MCF 10A (cell line): ENCODE results near the gene C20orf144. TPM values are rescaled to one million over a fixed set of nuclear protein-coding genes. Genes with fewer than 3 reads are reported as not detected.

ENCODE experiments used
- BruUV-seq: library from RNA; stranded (reverse); fragments of 400-500 nt; replicated peaks from 2 replicates; lab custom pipeline; 2021; lab: Mats Ljungman, UMichigan
- CTCF ChIA-PET: fragments of 300-600 bp; sonication (Branson Sonifier 250); formaldehyde crosslinking; extraction: SDS; loops from one replicate; lab custom pipeline; 2021; ENCODE audit warnings: antibody characterized with exemption, inconsistent platforms; lab: Yijun Ruan, JAX
- POLR2A ChIA-PET: fragments of 300-600, 350-650 bp; sonication (Branson Sonifier 250); formaldehyde crosslinking; extraction: SDS; loops from one replicate; lab custom pipeline; 2020; ENCODE audit warnings: antibody characterized with exemption, inconsistent platforms; lab: Yijun Ruan, JAX
- DNase-seq: peaks from one replicate; pipeline ENCODE4 v3.0.0-alpha.2; 2018; ENCODE audit not compliant: unreplicated experiment
- H3K27ac Mint-ChIP-seq: one replicate; pipeline ENCODE4 v1.8.0; 2022; ENCODE audit warnings: mild to moderate bottlenecking, low read depth, mixed read lengths; ENCODE audit not compliant: unreplicated experiment
- H3K27me3 Mint-ChIP-seq: one replicate; pipeline ENCODE4 v1.8.0; 2022; ENCODE audit warnings: mixed read lengths; ENCODE audit not compliant: insufficient read depth, unreplicated experiment
- H3K36me3 Mint-ChIP-seq: one replicate; pipeline ENCODE4 v1.8.0; 2022; ENCODE audit warnings: mild to moderate bottlenecking, moderate library complexity, mixed read lengths; ENCODE audit not compliant: insufficient read depth, unreplicated experiment
- H3K4me1 Mint-ChIP-seq: one replicate; pipeline ENCODE4 v1.8.0; 2022; ENCODE audit warnings: mixed read lengths; ENCODE audit not compliant: insufficient read depth, unreplicated experiment
- H3K4me3 Mint-ChIP-seq: one replicate; pipeline ENCODE4 v1.8.0; 2022; ENCODE audit warnings: mild to moderate bottlenecking, moderate library complexity, mixed read lengths; ENCODE audit not compliant: unreplicated experiment
- H3K9me3 Mint-ChIP-seq: one replicate; pipeline ENCODE4 v1.8.0; 2022; ENCODE audit warnings: mixed read lengths; ENCODE audit not compliant: unreplicated experiment
- intact Hi-C: fragments of 100-400 bp; cut with micrococcal nuclease; formaldehyde crosslinking; loops from 2 replicates; pipeline ENCODE4 v1.14.1; 2022
- total RNA-seq: library from RNA; stranded (reverse); gene quantifications from 2 replicates; pipeline ENCODE4 v1.2.3, GENCODE V29; 2022
- TF ChIP-seq, protein P1 (sequence below): fragments of 200-600 bp; IDR thresholded peaks from one replicate; pipeline ENCODE4 v1.8.0; 2022; ENCODE audit warnings: antibody characterized with exemption, mild to moderate bottlenecking; ENCODE audit not compliant: unreplicated experiment

The C20orf144 gene
- total RNA-seq, 1 experiment from 2014 or later = 0.21 TPM

DNA sequence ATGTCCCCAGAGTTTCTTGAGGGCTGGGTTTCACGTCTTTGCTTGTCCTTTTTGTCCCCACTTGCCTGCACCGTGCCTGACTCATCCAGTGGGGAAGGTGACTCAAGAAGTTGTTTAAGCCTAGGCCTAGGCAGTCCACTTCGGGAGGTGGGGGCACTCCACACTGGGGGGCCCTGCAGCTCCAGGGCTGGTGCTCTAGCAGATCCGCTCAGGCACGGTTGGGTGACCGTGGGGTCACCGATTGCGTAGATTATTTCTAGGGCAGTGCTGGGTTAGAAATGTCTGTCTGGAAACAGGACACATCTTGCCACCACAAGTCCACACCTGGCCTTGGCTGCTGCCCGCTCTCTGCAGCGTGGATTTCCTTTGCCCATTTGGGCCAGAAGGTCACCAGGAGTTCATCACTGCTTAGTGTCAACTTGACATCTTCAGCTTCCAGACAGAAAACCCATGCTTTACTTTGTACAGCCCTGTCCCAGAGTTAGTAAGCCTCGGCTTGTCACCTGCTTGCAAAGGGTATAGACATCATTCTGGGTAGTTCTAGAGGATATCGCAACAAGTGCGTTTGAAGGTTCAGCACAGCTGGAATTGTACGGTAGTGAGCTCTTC lies 13.6 kb upstream of the C20orf144 start:
- ChIA-PET POLR2A (interaction anchor here (0.6 to 3.8 kb wide), 2 partner anchors 15 to 200 kb away, joined by 3 to 13 read pairs; no protein-coding TSS in a partner anchor), CTCF (interaction anchor here (1.0 to 1.9 kb wide), 5 partner anchors 20 to 420 kb away, joined by 3 to 10 read pairs (median 4); no protein-coding TSS in a partner anchor)
- Mint-ChIP-seq H3K4me1 (peaks cover 10% of the 10 kb centered on the region), H3K4me3 (no peak overlapping the region), H3K9me3 (no peaks in the 10 kb centered on the region), H3K36me3 (peaks cover 29% of the 10 kb centered on the region), H3K27ac (no peak overlapping the region), H3K27me3 (no peaks in the 10 kb centered on the region)
- no peak for DNase-seq
- TF ChIP-seq, protein P1, sequence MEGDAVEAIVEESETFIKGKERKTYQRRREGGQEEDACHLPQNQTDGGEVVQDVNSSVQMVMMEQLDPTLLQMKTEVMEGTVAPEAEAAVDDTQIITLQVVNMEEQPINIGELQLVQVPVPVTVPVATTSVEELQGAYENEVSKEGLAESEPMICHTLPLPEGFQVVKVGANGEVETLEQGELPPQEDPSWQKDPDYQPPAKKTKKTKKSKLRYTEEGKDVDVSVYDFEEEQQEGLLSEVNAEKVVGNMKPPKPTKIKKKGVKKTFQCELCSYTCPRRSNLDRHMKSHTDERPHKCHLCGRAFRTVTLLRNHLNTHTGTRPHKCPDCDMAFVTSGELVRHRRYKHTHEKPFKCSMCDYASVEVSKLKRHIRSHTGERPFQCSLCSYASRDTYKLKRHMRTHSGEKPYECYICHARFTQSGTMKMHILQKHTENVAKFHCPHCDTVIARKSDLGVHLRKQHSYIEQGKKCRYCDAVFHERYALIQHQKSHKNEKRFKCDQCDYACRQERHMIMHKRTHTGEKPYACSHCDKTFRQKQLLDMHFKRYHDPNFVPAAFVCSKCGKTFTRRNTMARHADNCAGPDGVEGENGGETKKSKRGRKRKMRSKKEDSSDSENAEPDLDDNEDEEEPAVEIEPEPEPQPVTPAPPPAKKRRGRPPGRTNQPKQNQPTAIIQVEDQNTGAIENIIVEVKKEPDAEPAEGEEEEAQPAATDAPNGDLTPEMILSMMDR = no peak
- no TSS peak for BruUV-seq
- intact Hi-C loops = no loop called here

DNA sequence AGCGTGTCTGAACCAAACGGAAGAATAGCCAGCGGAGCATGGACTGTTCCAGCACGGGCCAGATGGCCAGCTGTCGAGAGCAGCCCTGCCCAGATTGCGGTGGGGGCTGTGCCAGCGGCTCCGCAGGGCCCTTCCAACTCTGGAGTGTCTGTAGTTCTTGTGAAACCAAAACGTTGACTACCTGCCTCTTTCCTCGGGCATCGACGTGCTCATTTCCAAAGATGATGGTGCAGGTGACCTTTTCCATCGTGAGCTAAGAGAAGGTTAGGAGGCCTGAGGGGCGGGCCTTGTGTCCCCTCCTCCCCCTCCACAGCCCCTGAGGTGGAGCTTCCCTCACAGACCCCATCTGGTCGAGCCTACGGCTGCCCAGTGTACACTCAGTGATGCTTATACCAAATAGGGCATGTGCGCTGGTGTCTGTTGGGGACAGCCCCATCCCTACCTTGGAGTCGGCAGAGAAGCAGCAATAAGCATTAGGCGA lies 12.9 kb upstream of the C20orf144 start:
- Mint-ChIP-seq H3K27me3 (no peaks in the 10 kb centered on the region), H3K36me3 (peaks cover 35% of the 10 kb centered on the region), H3K9me3 (no peaks in the 10 kb centered on the region), H3K27ac (no peak overlapping the region), H3K4me3 (no peak overlapping the region), H3K4me1 (peaks cover 10% of the 10 kb centered on the region)
- ChIA-PET CTCF (interaction anchor here (1.0 to 1.9 kb wide), 7 partner anchors 13 to 419 kb away, joined by 3 to 10 read pairs (median 4); partner anchors contain the start of gene C20orf144), POLR2A (interaction anchor here (3.8 kb wide), 1 partner anchor 14 kb away, joined by 13 read pairs; no protein-coding TSS in a partner anchor)
- TF ChIP-seq, protein P1 = no peak
- no TSS peak for BruUV-seq
- no peak for DNase-seq
- intact Hi-C loops = no loop called here

GRCh38 chr20:33650111-33650752 lies 11.9 kb upstream of the C20orf144 start:
- TF ChIP-seq, protein P1 = no peak
- H3K4me3 Mint-ChIP-seq = no peak overlapping the region
- peaks cover 33% of the 10 kb centered on the region for H3K36me3 Mint-ChIP-seq
- ChIA-PET CTCF (interaction anchor here (0.9 to 5.6 kb wide), 5 partner anchors 12 to 193 kb away, joined by 3 to 28 read pairs (median 3); partner anchors contain the start of genes ACTL10 and C20orf144), POLR2A (interaction anchor here (0.9 to 3.8 kb wide), 2 partner anchors 13 to 16 kb away, joined by 3 to 13 read pairs; partner anchors contain the start of gene ACTL10)
- H3K27ac Mint-ChIP-seq = no peak overlapping the region
- intact Hi-C loops = no loop called here
- no peaks in the 10 kb centered on the region for H3K27me3 Mint-ChIP-seq
- H3K9me3 Mint-ChIP-seq = no peaks in the 10 kb centered on the region
- peaks cover 10% of the 10 kb centered on the region for H3K4me1 Mint-ChIP-seq
- BruUV-seq = no TSS peak
- no peak for DNase-seq
